GM12872 (cell line): Measurements from ENCODE around the gene UBE2D1.

Source experiments
- TF ChIP-seq, protein P1 (sequence below): IDR thresholded peaks from 3 replicates; pipeline ENCODE4 v1.5.1; 2011; ENCODE audit warnings: low read depth, mild to moderate bottlenecking, low read length, moderate library complexity; ENCODE audit not compliant: insufficient read depth

Gene UBE2D1

DNA sequence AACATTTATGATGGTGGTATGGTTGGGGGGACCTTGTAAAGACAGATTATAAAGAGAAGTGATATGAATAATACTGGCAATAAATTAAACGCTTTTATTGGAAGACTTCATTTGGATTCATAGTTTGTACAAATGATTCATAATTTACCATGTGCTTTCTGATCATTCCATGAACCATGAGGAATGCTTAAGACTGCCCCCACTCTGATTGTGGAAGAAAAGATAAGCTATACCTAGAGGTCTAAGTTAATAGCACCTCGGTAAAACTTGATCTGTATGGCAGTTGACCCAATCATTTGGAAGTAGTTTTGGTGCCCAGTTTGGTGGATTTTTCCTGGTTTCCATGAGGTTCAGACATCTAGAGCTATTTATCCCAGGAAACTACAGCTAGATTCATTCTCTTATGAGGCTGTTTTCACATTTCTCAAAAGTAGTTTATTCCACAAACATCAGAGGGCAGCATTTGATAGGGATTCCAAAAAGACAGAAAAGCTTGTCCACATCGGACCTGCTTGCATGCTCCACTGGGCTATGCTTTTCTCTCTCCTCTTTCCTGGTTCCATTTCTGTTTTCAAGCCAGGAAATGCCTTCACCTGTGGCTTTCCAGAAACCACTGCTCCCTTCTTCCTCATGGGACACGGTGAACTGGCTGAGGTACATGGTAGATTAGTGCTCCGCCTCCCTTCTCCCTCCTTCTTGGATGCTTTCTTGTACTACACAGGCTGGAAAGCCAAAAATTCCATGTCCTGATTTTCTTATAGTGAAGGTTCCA is 79.7 kb downstream of the UBE2D1 start:
- TF ChIP-seq, protein P1, sequence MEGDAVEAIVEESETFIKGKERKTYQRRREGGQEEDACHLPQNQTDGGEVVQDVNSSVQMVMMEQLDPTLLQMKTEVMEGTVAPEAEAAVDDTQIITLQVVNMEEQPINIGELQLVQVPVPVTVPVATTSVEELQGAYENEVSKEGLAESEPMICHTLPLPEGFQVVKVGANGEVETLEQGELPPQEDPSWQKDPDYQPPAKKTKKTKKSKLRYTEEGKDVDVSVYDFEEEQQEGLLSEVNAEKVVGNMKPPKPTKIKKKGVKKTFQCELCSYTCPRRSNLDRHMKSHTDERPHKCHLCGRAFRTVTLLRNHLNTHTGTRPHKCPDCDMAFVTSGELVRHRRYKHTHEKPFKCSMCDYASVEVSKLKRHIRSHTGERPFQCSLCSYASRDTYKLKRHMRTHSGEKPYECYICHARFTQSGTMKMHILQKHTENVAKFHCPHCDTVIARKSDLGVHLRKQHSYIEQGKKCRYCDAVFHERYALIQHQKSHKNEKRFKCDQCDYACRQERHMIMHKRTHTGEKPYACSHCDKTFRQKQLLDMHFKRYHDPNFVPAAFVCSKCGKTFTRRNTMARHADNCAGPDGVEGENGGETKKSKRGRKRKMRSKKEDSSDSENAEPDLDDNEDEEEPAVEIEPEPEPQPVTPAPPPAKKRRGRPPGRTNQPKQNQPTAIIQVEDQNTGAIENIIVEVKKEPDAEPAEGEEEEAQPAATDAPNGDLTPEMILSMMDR: no peak

DNA sequence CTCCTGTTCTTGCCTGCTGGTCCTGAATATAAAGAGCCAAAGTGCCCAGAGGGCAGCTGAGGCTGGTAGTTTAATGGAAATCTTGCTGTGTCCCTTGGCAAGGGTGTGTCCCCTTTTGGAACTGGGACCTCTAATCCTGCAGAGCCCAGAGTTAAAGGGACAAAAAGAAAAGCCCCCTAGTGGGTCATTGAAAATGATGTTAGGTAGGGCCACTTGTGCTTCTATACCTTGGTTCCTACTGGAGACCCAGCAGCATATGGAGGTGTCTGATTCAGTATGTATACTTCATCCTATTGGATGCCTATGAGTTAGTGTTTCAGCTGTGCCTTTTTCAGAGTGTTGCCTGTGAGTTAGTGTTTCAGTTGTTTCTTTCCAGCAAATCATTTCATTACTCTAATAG is 81.0 kb downstream of the UBE2D1 start:
- TF ChIP-seq, protein P1: no peak
